Naive B cell (primary cell): ENCODE measurements around the gene PGS1. TPM values are rescaled to one million over a fixed set of nuclear protein-coding genes. Genes with fewer than 3 reads are reported as not detected.

ENCODE experiments used
- ATAC-seq, 2 donors: fragments of 150-1000 bp; cut with Tn5 transposase; 2 replicates each; pipeline ENCODE4 v1.10.0; 2021; ENCODE audit warnings: low read depth in 2 of 2, mild to moderate bottlenecking in 2 of 2, moderate library complexity in 2 of 2
- DNase-seq: peaks from one replicate; pipeline ENCODE4 v3.0.0; 2022
- H3K27ac Mint-ChIP-seq, 6 donors: one replicate each; pipeline ENCODE4 v1.8.0; 2020 to 2022; ENCODE audit warnings: mild to moderate bottlenecking in 6 of 6, mixed read lengths in 6 of 6, moderate library complexity in 5 of 6, inconsistent platforms in 2 of 6
- H3K27me3 Mint-ChIP-seq, 3 donors: one replicate each; pipeline ENCODE4 v1.8.0; 2021 to 2022; ENCODE audit warnings: mixed read lengths in 3 of 3, mild to moderate bottlenecking in 1 of 3
- H3K36me3 Mint-ChIP-seq, 2 donors: one replicate each; pipeline ENCODE4 v1.8.0; 2020 to 2022; ENCODE audit warnings: mixed read lengths in 2 of 2, inconsistent platforms in 1 of 2, mild to moderate bottlenecking in 1 of 2
- H3K4me1 Mint-ChIP-seq, 3 donors: one replicate each; pipeline ENCODE4 v1.8.0; 2020 to 2022; ENCODE audit warnings: mixed read lengths in 3 of 3, inconsistent platforms in 1 of 3, mild to moderate bottlenecking in 1 of 3, moderate library complexity in 1 of 3
- H3K4me3 Mint-ChIP-seq, 8 donors: one replicate each; pipeline ENCODE4 v1.8.0; 2020 to 2022; ENCODE audit warnings: mild to moderate bottlenecking in 8 of 8, mixed read lengths in 8 of 8, moderate library complexity in 8 of 8, inconsistent platforms in 2 of 8
- H3K9me3 Mint-ChIP-seq, 7 donors: one replicate each; pipeline ENCODE4 v1.8.0; 2020 to 2022; ENCODE audit warnings: mixed read lengths in 7 of 7, mild to moderate bottlenecking in 5 of 7, inconsistent platforms in 2 of 7, moderate library complexity in 1 of 7
- polyA plus RNA-seq, 6 donors: library from polyadenylated mRNA; unstranded; fragments of 300-500 nt; fragmentation: Illumina TruSeq; gene quantifications; one replicate each; pipeline ENCODE4 v1.2.3, GENCODE V29; 2021; ENCODE audit warnings: low read depth in 6 of 6

PGS1 gene
- polyA plus RNA-seq, 6 donors from 2014 or later, result 23.9 to 50.1 (median 29.8) TPM

GRCh38 chr17:78390241-78391050 is 12.0 kb downstream of the PGS1 start:
- no peaks in the 10 kb centered on the region for H3K27me3 Mint-ChIP-seq
- ATAC-seq, result no peak

GRCh38 chr17:78391051-78391431 is 12.6 kb downstream of the PGS1 start:
- Mint-ChIP-seq H3K27ac (no peak overlapping the region), H3K36me3 (peaks cover 0 to 7% of the 10 kb centered on the region in 2 donors), H3K4me1 (peaks cover 25 to 62% (median 54%) of the 10 kb centered on the region in 3 donors), H3K9me3 (no peaks in the 10 kb centered on the region), H3K4me3 (no peak overlapping the region), H3K27me3 (no peaks in the 10 kb centered on the region)
- DNase-seq (no peak), ATAC-seq (no peak)

More at GRCh38 chr17:78390241-78391050, 12.0 kb downstream of the PGS1 start:
- peak overlapping the region in 1 of 8 donors; percentile 64 for H3K4me3 Mint-ChIP-seq
- DNase-seq, result no peak
- peak overlapping the region in 3 of 6 donors; percentile 66 to 81 (median 67) for H3K27ac Mint-ChIP-seq
- H3K9me3 Mint-ChIP-seq, result no peaks in the 10 kb centered on the region
- peaks cover 0 to 7% of the 10 kb centered on the region in 2 donors for H3K36me3 Mint-ChIP-seq
- H3K4me1 Mint-ChIP-seq, result peaks cover 31 to 68% (median 59%) of the 10 kb centered on the region in 3 donors

- DNase-seq (no peak), ATAC-seq (no peak)
- peak overlapping the region in 2 of 6 donors; percentile 59 to 76 for H3K27ac Mint-ChIP-seq
- H3K9me3 Mint-ChIP-seq, result no peaks in the 10 kb centered on the region
- peaks cover 0 to 7% of the 10 kb centered on the region in 2 donors for H3K36me3 Mint-ChIP-seq
- no peak overlapping the region for H3K4me3 Mint-ChIP-seq
- no peaks in the 10 kb centered on the region for H3K27me3 Mint-ChIP-seq
- H3K4me1 Mint-ChIP-seq, result peaks cover 17 to 54% (median 46%) of the 10 kb centered on the region in 3 donors
Observed at GRCh38 chr17:78391843-78392242, 13.4 kb downstream of the PGS1 start.

- Mint-ChIP-seq H3K36me3 (peaks cover 0 to 7% of the 10 kb centered on the region in 2 donors), H3K9me3 (no peaks in the 10 kb centered on the region), H3K27me3 (no peaks in the 10 kb centered on the region), H3K4me1 (peaks cover 16 to 50% (median 44%) of the 10 kb centered on the region in 3 donors), H3K4me3 (peak overlapping the region in 1 of 8 donors; percentile 53), H3K27ac (peak overlapping the region in 2 of 6 donors; percentile 54 to 59)
- DNase-seq (no peak), ATAC-seq (no peak)
Observed at GRCh38 chr17:78392295-78392694, 13.8 kb downstream of the PGS1 start.

- H3K4me3 Mint-ChIP-seq, result no peak overlapping the region
- ATAC-seq (no peak), DNase-seq (no peak)
- no peak overlapping the region for H3K27ac Mint-ChIP-seq
- no peaks in the 10 kb centered on the region for H3K9me3 Mint-ChIP-seq
- no peaks in the 10 kb centered on the region for H3K27me3 Mint-ChIP-seq
- H3K36me3 Mint-ChIP-seq, result peaks cover 0 to 15% of the 10 kb centered on the region in 2 donors
- peaks cover 8 to 40% (median 33%) of the 10 kb centered on the region in 3 donors for H3K4me1 Mint-ChIP-seq
Observed at GRCh38 chr17:78393575-78393974, 15.1 kb downstream of the PGS1 start.

- Mint-ChIP-seq H3K4me3 (no peak overlapping the region), H3K9me3 (no peaks in the 10 kb centered on the region), H3K4me1 (peaks cover 6 to 34% (median 27%) of the 10 kb centered on the region in 3 donors), H3K27ac (peak overlapping the region in 1 of 6 donors; percentile 70), H3K36me3 (peaks cover 0 to 20% of the 10 kb centered on the region in 2 donors), H3K27me3 (no peaks in the 10 kb centered on the region)
- no peak for DNase-seq
- no peak for ATAC-seq
Observed at GRCh38 chr17:78394209-78394608, 15.8 kb downstream of the PGS1 start.

GRCh38 chr17:78395155-78395554 is 16.7 kb downstream of the PGS1 start:
- peaks cover 6 to 30% (median 18%) of the 10 kb centered on the region in 3 donors for H3K4me1 Mint-ChIP-seq
- DNase-seq (no peak), ATAC-seq (no peak)
- no peaks in the 10 kb centered on the region for H3K27me3 Mint-ChIP-seq
- no peaks in the 10 kb centered on the region for H3K9me3 Mint-ChIP-seq
- H3K27ac Mint-ChIP-seq, result peak overlapping the region in 3 of 6 donors; percentile 43 to 47 (median 44)
- H3K4me3 Mint-ChIP-seq, result peak overlapping the region in 1 of 8 donors; percentile 59
- peaks cover 0 to 20% of the 10 kb centered on the region in 2 donors for H3K36me3 Mint-ChIP-seq

GRCh38 chr17:78396441-78397337 is 18.2 kb downstream of the PGS1 start:
- no peak overlapping the region for H3K4me3 Mint-ChIP-seq
- H3K36me3 Mint-ChIP-seq, result peaks cover 0 to 31% of the 10 kb centered on the region in 2 donors
- DNase-seq (no peak), ATAC-seq (no peak)
- no peak overlapping the region for H3K27ac Mint-ChIP-seq
- no peaks in the 10 kb centered on the region for H3K27me3 Mint-ChIP-seq
- no peaks in the 10 kb centered on the region for H3K9me3 Mint-ChIP-seq
- H3K4me1 Mint-ChIP-seq, result peaks cover 10 to 16% (median 13%) of the 10 kb centered on the region in 3 donors

- no peak overlapping the region for H3K4me3 Mint-ChIP-seq
- H3K9me3 Mint-ChIP-seq, result no peaks in the 10 kb centered on the region
- H3K27ac Mint-ChIP-seq, result no peak overlapping the region
- H3K4me1 Mint-ChIP-seq, result peaks cover 8 to 13% (median 13%) of the 10 kb centered on the region in 3 donors
- H3K27me3 Mint-ChIP-seq, result no peaks in the 10 kb centered on the region
- DNase-seq (no peak), ATAC-seq (no peak)
- H3K36me3 Mint-ChIP-seq, result peaks cover 1 to 41% of the 10 kb centered on the region in 2 donors
Observed at GRCh38 chr17:78397681-78398101, 19.2 kb downstream of the PGS1 start.

GRCh38 chr17:78398390-78398789 is 19.9 kb downstream of the PGS1 start:
- Mint-ChIP-seq H3K4me1 (peaks cover 5 to 12% (median 10%) of the 10 kb centered on the region in 3 donors), H3K9me3 (no peaks in the 10 kb centered on the region), H3K36me3 (peaks cover 8 to 47% of the 10 kb centered on the region in 2 donors), H3K27ac (peak overlapping the region in 1 of 6 donors; percentile 67), H3K27me3 (no peaks in the 10 kb centered on the region), H3K4me3 (no peak overlapping the region)
- ATAC-seq (no peak), DNase-seq (no peak)

- Mint-ChIP-seq H3K27ac (no peak overlapping the region), H3K36me3 (peaks cover 8 to 48% of the 10 kb centered on the region in 2 donors), H3K4me1 (peaks cover 0 to 8% (median 6%) of the 10 kb centered on the region in 3 donors), H3K9me3 (no peaks in the 10 kb centered on the region), H3K27me3 (no peaks in the 10 kb centered on the region), H3K4me3 (no peak overlapping the region)
- ATAC-seq (no peak), DNase-seq (no peak)
Observed at GRCh38 chr17:78399028-78399692, 20.7 kb downstream of the PGS1 start.

- no peak for DNase-seq
- ATAC-seq, result no peak
- H3K36me3 Mint-ChIP-seq, result peaks cover 8 to 48% of the 10 kb centered on the region in 2 donors
- H3K27ac Mint-ChIP-seq, result no peak overlapping the region
- H3K4me3 Mint-ChIP-seq, result no peak overlapping the region
- no peaks in the 10 kb centered on the region for H3K27me3 Mint-ChIP-seq
- peaks cover 0 to 8% (median 6%) of the 10 kb centered on the region in 3 donors for H3K4me1 Mint-ChIP-seq
- H3K9me3 Mint-ChIP-seq, result no peaks in the 10 kb centered on the region
Observed at GRCh38 chr17:78399693-78400144, 21.3 kb downstream of the PGS1 start.
